Heart right ventricle (tissue), 16 donors: ENCODE measurements around the gene RBM17. TPM values are rescaled to one million over a fixed set of nuclear protein-coding genes. Genes with fewer than 3 reads are reported as not detected.

Experiments used
- ATAC-seq, 8 donors: fragments of 200-7000 bp; cut with Tn5 transposase; one replicate each; pipeline ENCODE4 v1.9.1; 2020; ENCODE audit warnings: mild to moderate bottlenecking in 8 of 8, moderate library complexity in 8 of 8, moderate number of reproducible peaks in 1 of 8
- DNase-seq, 2 donors: peaks; one replicate each; pipeline ENCODE4 v3.0.0-alpha.2; 2020
- H3K27ac ChIP-seq, 10 donors: fragments of 200-600 bp; sonication (generic) in 2 of 10; one replicate each; pipeline versions ENCODE4 v1.5.0 to v1.8.0; 2020 to 2022; ENCODE audit warnings: mild to moderate bottlenecking in 3 of 10
- H3K27me3 ChIP-seq, 7 donors: fragments of 200-600 bp; one replicate each; pipeline ENCODE4 v1.8.0; 2021 to 2022; ENCODE audit warnings: mild to moderate bottlenecking in 2 of 7
- H3K36me3 ChIP-seq, 9 donors: fragments of 200-600 bp; sonication (generic) in 1 of 9; one replicate each; pipeline versions ENCODE4 v1.5.0 to v1.8.0; 2020 to 2022; ENCODE audit warnings: mild to moderate bottlenecking in 2 of 9
- H3K4me1 ChIP-seq, 9 donors: fragments of 200-600 bp; sonication (generic) in 1 of 9; one replicate each; pipeline versions ENCODE4 v1.5.0 to v1.8.0; 2020 to 2022; ENCODE audit warnings: mild to moderate bottlenecking in 4 of 9
- H3K4me3 ChIP-seq, 10 donors: fragments of 200-600 bp; sonication (generic) in 2 of 10; one replicate each; pipeline versions ENCODE4 v1.5.0 to v1.8.0; 2020 to 2022; ENCODE audit warnings: mild to moderate bottlenecking in 7 of 10, moderate library complexity in 2 of 10
- H3K9me3 ChIP-seq, 11 donors: fragments of 200-600 bp in 10 of 11; sonication (generic) in 2 of 11; one replicate each; pipeline versions ENCODE4 v1.5.0 to v1.8.0; 2013 to 2022; ENCODE audit warnings: mild to moderate bottlenecking in 2 of 11, control low read depth in 1 of 11, moderate library complexity in 1 of 11
- CTCF ChIP-seq, 9 donors: fragments of 200-600 bp; sonication (generic) in 2 of 9; IDR thresholded peaks; one replicate each; pipeline versions ENCODE4 v1.5.0 to v1.8.0; 2021 to 2022; ENCODE audit warnings: antibody characterized with exemption in 9 of 9, mild to moderate bottlenecking in 5 of 9, moderate library complexity in 1 of 9
- WGBS, 2 donors: extraction: QIAGEN DNeasy Blood & Tissue Kit; methylation state at CpG; one replicate each; pipeline ENCODE4 v1.1.7; 2013; ENCODE audit warnings: inconsistent platforms in 1 of 2; 5-methylcytosine and 5-hydroxymethylcytosine counted together
- intact Hi-C, 10 donors: fragments of 100-400 bp; cut with DNase I; formaldehyde crosslinking; loops; one replicate each; pipeline versions ENCODE4 v1.11.1 to v1.14.2; 2022
- polyA plus RNA-seq, 2 donors: library from polyadenylated mRNA; stranded (reverse); fragments of 200-250 nt; gene quantifications; one replicate each; pipeline ENCODE4 v1.2.3, GENCODE V29; 2013
- total RNA-seq, 10 donors: library from RNA; stranded (reverse); fragmentation: NEBNext Ultra II Directional in 3 of 10; extraction: Animal tissue kit (Norgen Biotek cat#: 25700) in 3 of 10; gene quantifications; one replicate each; pipeline versions ENCODE4 v1.2.1 to v1.2.4, GENCODE V29; 2021 to 2023
- donor health status: Arrhythmogenic right ventricular cardiomyopathy.
- donor health status: ischemic (EF 13 %, LVEDD 7.1; RV severe dilation, severe dysfunction).
- donor health status: healthy with polysubstance abuse.
- donor health status: DM: no; HTN: yes; CAD: no.
- donor health status: DM: no; HTN: no; CAD: no.
- donor health status: ischemic (EF 25% LVEDD 6.9; RV normal size, moderate dysfunction).
- donor health status: ischemic (EF 25% LVEDD 5.7; RV mildly dilated, moderate dysfunction).
- donor health status: healthy.
- donor health status: DM: yes; HTN: yes; CAD: no.
- donor health status: Ischemic cardiomyopathy.
- donor health status: ischemic (EF 35%, LVEDD 5.7; RV mildly dilated, moderate dysfunction).
- donor health status: nonischemic (EF 11% LVEDD 7.7; RV severe dilation, severe dysfunction).
- donor health status: DM: yes; HTN: yes; CAD: no.
- donor health status: PGD.
- donor health status: ischemic (EF 29% LVEDD 5.4; RV normal size, mild dysfunction).
- donor health status: nonischemic (EF 23%, LVEDD 6.1; RV moderate dilation, normal function).

Gene RBM17
- total and polyA plus RNA-seq, 12 donors: 53.4 to 100 (median 64.0) TPM

GRCh38 chr10:6097063-6097462 is 8.2 kb downstream of the RBM17 start:
- H3K27ac ChIP-seq: no peak overlapping the region
- WGBS, 2 donors: 92 to 93% methylated on average over 5 of the region's 5 CpGs
- peaks cover 0 to 58% (median 17%) of the 10 kb centered on the region in 9 donors for H3K36me3 ChIP-seq
- no peak overlapping the region for H3K4me3 ChIP-seq
- DNase-seq (no peak), ATAC-seq (no peak)
- no peaks in the 10 kb centered on the region for H3K9me3 ChIP-seq
- intact Hi-C loops: loop anchor here in 1 of 10 donors (10.0 kb wide), 1 partner anchor 58 kb away; no protein-coding TSS in a partner anchor
- no peaks in the 10 kb centered on the region for H3K27me3 ChIP-seq
- H3K4me1 ChIP-seq: peaks cover 5 to 55% (median 38%) of the 10 kb centered on the region in 9 donors
- TF ChIP-seq CTCF (IDR thresholded peaks at IDR 0.05): no peak

DNA sequence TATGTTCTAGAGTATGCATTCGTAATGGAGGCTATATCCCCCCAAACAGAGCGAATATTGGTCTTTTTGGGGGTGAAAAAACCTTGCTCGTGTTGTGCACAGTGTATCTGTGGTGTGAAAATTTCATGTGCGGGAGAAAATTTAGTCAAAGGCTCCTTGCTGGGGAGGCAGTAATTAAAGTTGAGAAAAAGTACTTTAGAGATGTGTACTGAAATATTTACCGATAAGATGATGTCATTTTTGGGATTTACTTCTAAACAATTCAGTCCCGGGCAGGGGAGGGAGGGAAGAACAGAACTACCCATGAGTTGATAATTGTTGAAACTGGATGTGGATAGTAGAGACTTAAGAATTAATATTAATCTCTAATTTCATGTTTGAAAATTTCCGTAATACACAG is 9.3 kb downstream of the RBM17 start:
- intact Hi-C loops: loop anchor here in 1 of 10 donors (10.0 kb wide), 1 partner anchor 57 kb away; no protein-coding TSS in a partner anchor
- H3K9me3 ChIP-seq: no peaks in the 10 kb centered on the region
- H3K4me3 ChIP-seq: no peak overlapping the region
- no peak overlapping the region for H3K27ac ChIP-seq
- peaks cover 5 to 45% (median 27%) of the 10 kb centered on the region in 9 donors for H3K4me1 ChIP-seq
- TF ChIP-seq CTCF (IDR thresholded peaks at IDR 0.05): no peak
- no peaks in the 10 kb centered on the region for H3K27me3 ChIP-seq
- peaks cover 0 to 64% (median 26%) of the 10 kb centered on the region in 9 donors for H3K36me3 ChIP-seq
- DNase-seq: no peak
- 88 to 94% methylated on average over 7 of the region's 7 CpGs for WGBS, 2 donors
- ATAC-seq: no peak

DNA sequence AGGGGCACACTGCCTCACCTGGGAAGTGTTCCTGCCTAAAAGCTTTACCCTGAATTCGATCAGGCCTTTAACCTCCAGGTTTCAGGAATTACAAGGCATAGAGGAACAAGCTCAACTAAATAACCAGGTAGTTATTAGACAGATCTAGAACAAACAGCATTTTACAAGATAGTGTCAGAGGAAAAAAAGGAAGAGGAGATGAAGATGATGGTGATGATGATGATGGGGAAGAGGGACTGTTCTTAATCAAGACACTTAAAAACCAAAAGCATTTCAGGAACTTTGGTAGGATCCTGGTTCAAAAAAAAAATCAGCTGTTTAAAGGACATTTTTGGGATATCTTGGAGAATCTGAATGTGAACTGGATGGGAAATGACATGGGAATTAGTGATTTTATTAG is 11.5 kb downstream of the RBM17 start:
- Histone ChIP-seq H3K4me3 (no peak overlapping the region), H3K36me3 (peaks cover 0 to 86% (median 26%) of the 10 kb centered on the region in 9 donors), H3K9me3 (no peaks in the 10 kb centered on the region), H3K4me1 (peaks cover 3 to 39% (median 17%) of the 10 kb centered on the region in 9 donors), H3K27ac (no peak overlapping the region), H3K27me3 (no peaks in the 10 kb centered on the region)
- no peak for TF ChIP-seq CTCF (IDR thresholded peaks at IDR 0.05)
- no peak for ATAC-seq
- no peak for DNase-seq
- intact Hi-C loops: loop anchor here in 2 of 10 donors (10.0 kb wide), 2 partner anchors 104 to 304 kb away; partner anchors contain the start of gene PFKFB3 (in 1 of the 2)
- WGBS, 2 donors: 81 to 89% methylated on average over 1 of the region's 1 CpG

GRCh38 chr10:6101181-6101580 is 12.3 kb downstream of the RBM17 start:
- 86 to 89% methylated on average over 8 of the region's 8 CpGs for WGBS, 2 donors
- Histone ChIP-seq H3K4me3 (no peak overlapping the region), H3K9me3 (no peaks in the 10 kb centered on the region), H3K36me3 (peaks cover 0 to 94% (median 31%) of the 10 kb centered on the region in 9 donors), H3K27me3 (no peaks in the 10 kb centered on the region), H3K4me1 (peaks cover under 1 to 31% (median 9%) of the 10 kb centered on the region in 9 donors), H3K27ac (no peak overlapping the region)
- intact Hi-C loops: loop anchor here in 2 of 10 donors (10.0 kb wide), 2 partner anchors 104 to 304 kb away; partner anchors contain the start of gene PFKFB3 (in 1 of the 2)
- DNase-seq (no peak), ATAC-seq (no peak)
- no peak for TF ChIP-seq CTCF (IDR thresholded peaks at IDR 0.05)
